ENCODE results near the gene PDLIM3.

The PDLIM3 gene

DNA sequence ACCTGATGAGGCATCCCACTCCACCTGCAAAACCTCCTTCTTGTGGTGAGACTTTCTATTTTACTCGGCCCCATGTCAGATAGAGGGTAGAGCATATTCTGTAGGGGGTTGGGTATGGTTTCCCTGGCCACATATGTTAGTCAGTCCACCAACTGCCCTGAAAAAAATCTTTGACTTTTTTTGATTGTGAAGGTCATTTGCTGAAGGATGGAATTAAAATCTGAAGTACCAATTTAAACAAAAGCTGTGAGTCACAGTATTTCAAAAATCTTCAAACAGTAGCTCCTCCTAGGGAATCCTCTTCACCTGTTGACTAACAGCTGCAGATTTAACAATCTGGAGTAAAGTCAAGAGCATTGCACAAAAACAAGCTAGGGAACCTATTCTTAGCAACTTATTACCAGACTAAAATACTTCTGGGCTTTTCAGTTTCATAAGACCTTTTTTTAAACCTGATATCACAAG lies 55.8 kb downstream of the PDLIM3 start:
- H3K4me3 ChIP-seq (ENCODE audit: low read depth, low read length), result no peak overlapping the region
- TF ChIP-seq MYC (IDR thresholded peaks at IDR 0.05; ENCODE audit: low read depth, low read length), result no peak
- TF ChIP-seq, protein P1, sequence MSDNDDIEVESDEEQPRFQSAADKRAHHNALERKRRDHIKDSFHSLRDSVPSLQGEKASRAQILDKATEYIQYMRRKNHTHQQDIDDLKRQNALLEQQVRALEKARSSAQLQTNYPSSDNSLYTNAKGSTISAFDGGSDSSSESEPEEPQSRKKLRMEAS (IDR thresholded peaks at IDR 0.05; ENCODE audit: low read depth, low read length), result no peak
- TF ChIP-seq POLR2A (IDR thresholded peaks at IDR 0.05; ENCODE audit: extremely low read depth, insufficient read length), result no peak
- TF ChIP-seq, protein P2, sequence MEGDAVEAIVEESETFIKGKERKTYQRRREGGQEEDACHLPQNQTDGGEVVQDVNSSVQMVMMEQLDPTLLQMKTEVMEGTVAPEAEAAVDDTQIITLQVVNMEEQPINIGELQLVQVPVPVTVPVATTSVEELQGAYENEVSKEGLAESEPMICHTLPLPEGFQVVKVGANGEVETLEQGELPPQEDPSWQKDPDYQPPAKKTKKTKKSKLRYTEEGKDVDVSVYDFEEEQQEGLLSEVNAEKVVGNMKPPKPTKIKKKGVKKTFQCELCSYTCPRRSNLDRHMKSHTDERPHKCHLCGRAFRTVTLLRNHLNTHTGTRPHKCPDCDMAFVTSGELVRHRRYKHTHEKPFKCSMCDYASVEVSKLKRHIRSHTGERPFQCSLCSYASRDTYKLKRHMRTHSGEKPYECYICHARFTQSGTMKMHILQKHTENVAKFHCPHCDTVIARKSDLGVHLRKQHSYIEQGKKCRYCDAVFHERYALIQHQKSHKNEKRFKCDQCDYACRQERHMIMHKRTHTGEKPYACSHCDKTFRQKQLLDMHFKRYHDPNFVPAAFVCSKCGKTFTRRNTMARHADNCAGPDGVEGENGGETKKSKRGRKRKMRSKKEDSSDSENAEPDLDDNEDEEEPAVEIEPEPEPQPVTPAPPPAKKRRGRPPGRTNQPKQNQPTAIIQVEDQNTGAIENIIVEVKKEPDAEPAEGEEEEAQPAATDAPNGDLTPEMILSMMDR (IDR thresholded peaks at IDR 0.05; ENCODE audit: low read depth, low read length), result no peak
- no peak for DNase-seq (ENCODE audit: low read depth)

DNA sequence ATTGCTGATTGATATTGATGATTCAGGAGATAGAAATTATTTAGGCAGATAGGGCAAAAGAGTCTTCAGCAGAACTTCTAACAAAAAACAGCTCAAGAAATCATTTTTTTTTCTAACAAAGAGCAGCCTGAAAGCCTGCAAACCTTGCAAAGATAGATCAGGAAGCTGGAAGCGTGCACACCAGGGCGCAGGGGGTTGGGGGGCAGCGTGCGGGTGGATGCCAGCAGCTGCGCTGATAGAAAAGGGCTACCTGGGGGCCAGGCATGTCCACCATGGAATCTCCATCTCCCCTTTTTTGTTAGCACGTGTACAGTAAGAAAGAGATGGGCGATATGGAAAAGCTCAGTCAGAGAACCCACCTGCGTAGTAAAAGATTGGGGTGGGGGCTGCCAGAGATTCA lies 62.1 kb downstream of the PDLIM3 start:
- TF ChIP-seq, protein P1 (IDR thresholded peaks at IDR 0.05; ENCODE audit: low read depth, low read length), result no peak
- TF ChIP-seq POLR2A (IDR thresholded peaks at IDR 0.05; ENCODE audit: extremely low read depth, insufficient read length) (no peak), MYC (IDR thresholded peaks at IDR 0.05; ENCODE audit: low read depth, low read length) (no peak)
- TF ChIP-seq, protein P2 (IDR thresholded peaks at IDR 0.05; ENCODE audit: low read depth, low read length), result no peak
- no peak overlapping the region for H3K4me3 ChIP-seq (ENCODE audit: low read depth, low read length)
- no peak for DNase-seq (ENCODE audit: low read depth)

DNA sequence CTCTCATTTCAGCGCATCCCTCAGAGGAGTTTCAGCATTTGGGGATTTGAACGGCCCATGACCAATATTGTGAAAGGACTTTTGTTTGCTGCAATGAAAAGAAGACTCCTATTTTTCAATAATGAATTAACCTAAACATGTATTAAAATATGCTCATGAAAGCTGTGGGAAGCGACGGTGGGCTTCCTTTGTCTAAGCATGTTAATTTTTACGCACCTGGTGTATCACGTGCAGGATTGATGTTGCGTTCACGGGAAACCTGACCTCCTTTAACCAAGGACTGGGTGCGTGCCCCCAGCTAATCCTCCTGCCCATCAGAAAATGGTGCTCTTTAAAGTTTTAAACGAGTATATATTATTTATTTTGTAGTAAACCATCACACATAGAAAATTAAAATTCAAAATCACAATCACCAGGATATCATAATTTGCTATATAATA lies 63.2 kb downstream of the PDLIM3 start:
- DNase-seq (ENCODE audit: low read depth), result no peak
- no peak for TF ChIP-seq POLR2A (IDR thresholded peaks at IDR 0.05; ENCODE audit: extremely low read depth, insufficient read length)
- TF ChIP-seq, protein P2 (IDR thresholded peaks at IDR 0.05; ENCODE audit: low read depth, low read length), result no peak

DNA sequence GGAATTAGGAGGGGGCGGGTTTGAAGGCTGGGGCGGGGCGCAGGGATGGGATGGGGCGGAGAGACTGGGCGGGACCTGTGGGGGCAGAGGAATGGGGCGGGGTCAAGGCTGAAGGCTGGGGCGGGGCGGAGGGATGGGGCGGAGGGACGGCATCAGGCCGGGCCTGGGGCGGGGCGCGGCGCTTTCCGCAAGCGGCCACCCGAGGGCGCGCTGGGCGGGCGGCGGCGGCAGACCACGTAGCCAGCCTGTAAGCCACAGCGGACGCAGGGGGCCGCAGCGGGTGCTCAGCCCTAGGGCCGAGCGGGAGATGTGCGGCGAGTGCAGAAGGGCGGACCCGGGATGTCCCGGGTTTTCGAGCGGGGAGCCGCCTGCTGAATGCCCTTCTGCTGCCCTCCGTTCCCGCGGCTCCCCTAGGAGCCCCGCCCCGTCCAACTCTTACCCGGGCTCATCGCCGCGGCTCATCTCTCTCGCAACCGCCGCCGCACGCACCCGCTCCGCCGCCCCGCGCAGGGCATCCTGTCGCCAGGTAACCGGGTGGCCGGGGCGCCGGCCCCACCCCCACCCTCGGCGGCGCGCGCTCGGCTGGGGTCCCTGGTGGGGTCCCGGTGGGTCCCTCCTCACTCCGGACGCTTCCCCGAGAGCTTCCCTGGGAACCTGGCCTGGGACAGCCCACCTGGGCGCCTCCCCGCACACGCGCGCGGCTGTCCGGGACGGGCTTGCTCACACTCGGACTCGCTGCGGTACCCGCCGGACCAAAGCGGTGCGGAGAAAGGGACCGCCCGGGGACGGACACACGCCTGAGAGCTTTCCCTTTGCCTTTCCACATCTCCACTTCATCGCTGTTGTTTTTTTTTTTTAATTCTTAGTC lies 63.8 kb downstream of the PDLIM3 start, which contains the start of gene CCDC110:
Gene CCDC110 (minus strand): TSS at position 499 of the 868 bp plus-strand sequence. CDS start 50 bp downstream, at position 449.
- DNase-seq (ENCODE audit: low read depth), result peak; percentile 83
- H3K4me3 ChIP-seq (ENCODE audit: low read depth, low read length), result peak within 1 kb of the TSS; percentile 21
- TF ChIP-seq, protein P2 (IDR thresholded peaks at IDR 0.05; ENCODE audit: low read depth, low read length), result no peak
- TF ChIP-seq POLR2A (IDR thresholded peaks at IDR 0.05; ENCODE audit: extremely low read depth, insufficient read length) (no peak), MYC (IDR thresholded peaks at IDR 0.05; ENCODE audit: low read depth, low read length) (no peak)
- TF ChIP-seq, protein P1 (IDR thresholded peaks at IDR 0.05; ENCODE audit: low read depth, low read length), result no peak

More for the DNA sequence above, 63.2 kb downstream of the PDLIM3 start:
- no peak overlapping the region for H3K4me3 ChIP-seq (ENCODE audit: low read depth, low read length)

DNA sequence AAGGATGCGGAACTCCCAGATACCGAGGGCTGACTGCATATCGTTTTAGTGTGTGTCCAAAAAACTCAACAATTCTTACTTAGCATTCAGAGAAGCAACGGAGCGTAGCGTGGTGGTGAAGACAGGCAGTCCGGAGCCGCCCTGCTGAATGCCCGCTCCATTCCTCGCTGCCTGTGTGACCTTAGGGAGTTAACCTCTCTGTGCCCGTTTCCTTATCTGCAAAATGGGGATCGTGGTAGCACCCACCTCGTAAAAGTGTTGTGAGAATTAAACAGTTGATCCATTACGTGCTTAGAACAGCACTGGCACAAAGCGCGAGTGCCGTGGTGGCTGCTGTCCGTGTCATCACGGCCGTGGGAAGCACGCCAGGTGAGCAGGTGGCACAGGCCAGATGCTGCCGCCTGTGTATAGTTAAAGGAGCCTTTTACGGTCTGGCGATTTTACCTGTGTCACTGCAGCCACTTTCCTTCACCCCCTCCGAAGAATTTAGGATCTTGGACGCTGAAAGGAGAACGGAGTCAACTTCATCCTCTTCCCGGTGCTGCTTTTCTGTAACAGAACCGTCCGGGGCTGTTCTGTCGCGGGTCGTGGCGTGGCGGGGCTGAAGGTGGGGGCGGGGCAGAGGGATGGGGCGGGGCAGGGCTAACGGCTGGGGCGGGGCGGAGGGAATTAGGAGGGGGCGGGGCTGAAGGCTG lies 64.7 kb downstream of the PDLIM3 start:
- H3K4me3 ChIP-seq (ENCODE audit: low read depth, low read length), result peak overlapping the region; percentile 21
- TF ChIP-seq, protein P2 (IDR thresholded peaks at IDR 0.05; ENCODE audit: low read depth, low read length), result no peak
- TF ChIP-seq, protein P1 (IDR thresholded peaks at IDR 0.05; ENCODE audit: low read depth, low read length), result no peak
- no peak for TF ChIP-seq MYC (IDR thresholded peaks at IDR 0.05; ENCODE audit: low read depth, low read length)
- no peak for TF ChIP-seq POLR2A (IDR thresholded peaks at IDR 0.05; ENCODE audit: extremely low read depth, insufficient read length)
- peak; percentile 25 for DNase-seq (ENCODE audit: low read depth)

Data from NB4 (cell line).